AG04450 (cell line): ENCODE measurements around the gene AQP6. TPM values are rescaled to one million over a fixed set of nuclear protein-coding genes. Genes with fewer than 3 reads are reported as not detected.

Source experiments
- CTCF ChIA-PET: fragments of 300-600, 350-600 bp; formaldehyde crosslinking; extraction: SDS; loops from one replicate; lab custom pipeline; 2022; ENCODE audit warnings: antibody characterized with exemption, inconsistent platforms; lab: Charles Lee
- POLR2A ChIA-PET: fragments of 350-600 bp; formaldehyde crosslinking; extraction: SDS; loops from one replicate; lab custom pipeline; 2021; ENCODE audit warnings: antibody characterized with exemption, inconsistent platforms; lab: Yijun Ruan, JAX
- DNase-seq: peaks from one replicate; pipeline ENCODE4 v3.0.0-alpha.2; 2011; ENCODE audit warnings: low read depth, low spot score
- H3K27ac ChIP-seq: one replicate; pipeline ENCODE4 v1.5.1; 2012; ENCODE audit warnings: low read depth, low read length, control low read depth
- H3K27me3 ChIP-seq: one replicate; pipeline ENCODE4 v1.6.0; 2012; ENCODE audit warnings: low read length; ENCODE audit not compliant: control insufficient read depth, insufficient read depth
- H3K4me3 ChIP-seq: 2 replicates; pipeline ENCODE4 v1.5.1; 2011; ENCODE audit warnings: mild to moderate bottlenecking, low read depth, low read length, control low read depth
- H3K9me3 ChIP-seq: 2 replicates; pipeline ENCODE4 v1.5.1; 2012; ENCODE audit warnings: low read length; ENCODE audit not compliant: control insufficient read depth, insufficient read depth
- CTCF ChIP-seq: IDR thresholded peaks from 2 replicates; pipeline ENCODE4 v1.5.1; 2011; ENCODE audit warnings: low read depth, low read length, control low read depth, inconsistent platforms
- polyA plus RNA-seq: library from polyadenylated mRNA; depleted of rRNA; stranded (reverse); fragments of >200 nt; gene quantifications from 2 replicates; pipeline ENCODE4 v1.2.3, GENCODE V29; 2011

The AQP6 gene
- polyA plus RNA-seq, 1 experiment = not detected

GRCh38 chr12:50005175-50005574 lies 32.4 kb downstream of the AQP6 start:
- CTCF ChIA-PET = interaction anchor here (0.5 to 3.6 kb wide), 5 partner anchors 31 to 264 kb away, joined by 3 to 15 read pairs (median 11); partner anchors contain the start of gene TMBIM6

GRCh38 chr12:50006280-50006679 lies 33.5 kb downstream of the AQP6 start:
- H3K27me3 ChIP-seq = no peaks in the 10 kb centered on the region
- H3K9me3 ChIP-seq = no peaks in the 10 kb centered on the region
- no peak for TF ChIP-seq CTCF
- CTCF ChIA-PET = interaction anchor here (1.2 to 3.6 kb wide), 2 partner anchors 32 to 33 kb away, joined by 4 to 15 read pairs; no protein-coding TSS in a partner anchor
- no peak overlapping the region for H3K4me3 ChIP-seq
- DNase-seq = no peak
- H3K27ac ChIP-seq = no peak overlapping the region
- POLR2A ChIA-PET = no interaction called here

More at GRCh38 chr12:50005175-50005574, 32.4 kb downstream of the AQP6 start:
- no peaks in the 10 kb centered on the region for H3K27me3 ChIP-seq
- POLR2A ChIA-PET = no interaction called here
- H3K9me3 ChIP-seq = no peaks in the 10 kb centered on the region
- no peak overlapping the region for H3K4me3 ChIP-seq
- no peak for TF ChIP-seq CTCF
- no peak overlapping the region for H3K27ac ChIP-seq
- no peak for DNase-seq

- Histone ChIP-seq H3K27ac (no peak overlapping the region), H3K9me3 (no peaks in the 10 kb centered on the region), H3K4me3 (no peak overlapping the region), H3K27me3 (no peaks in the 10 kb centered on the region)
- no peak for TF ChIP-seq CTCF
- no peak for DNase-seq
- CTCF ChIA-PET = interaction anchor here (1.2 to 3.6 kb wide), 3 partner anchors 8 to 33 kb away, joined by 3 to 15 read pairs (median 4); no protein-coding TSS in a partner anchor
- POLR2A ChIA-PET = interaction anchor here (0.6 kb wide), 1 partner anchor 10 kb away, joined by 3 read pairs; no protein-coding TSS in a partner anchor
These were observed 34.2 kb downstream of the AQP6 start for GRCh38 chr12:50006754-50007442.

DNA sequence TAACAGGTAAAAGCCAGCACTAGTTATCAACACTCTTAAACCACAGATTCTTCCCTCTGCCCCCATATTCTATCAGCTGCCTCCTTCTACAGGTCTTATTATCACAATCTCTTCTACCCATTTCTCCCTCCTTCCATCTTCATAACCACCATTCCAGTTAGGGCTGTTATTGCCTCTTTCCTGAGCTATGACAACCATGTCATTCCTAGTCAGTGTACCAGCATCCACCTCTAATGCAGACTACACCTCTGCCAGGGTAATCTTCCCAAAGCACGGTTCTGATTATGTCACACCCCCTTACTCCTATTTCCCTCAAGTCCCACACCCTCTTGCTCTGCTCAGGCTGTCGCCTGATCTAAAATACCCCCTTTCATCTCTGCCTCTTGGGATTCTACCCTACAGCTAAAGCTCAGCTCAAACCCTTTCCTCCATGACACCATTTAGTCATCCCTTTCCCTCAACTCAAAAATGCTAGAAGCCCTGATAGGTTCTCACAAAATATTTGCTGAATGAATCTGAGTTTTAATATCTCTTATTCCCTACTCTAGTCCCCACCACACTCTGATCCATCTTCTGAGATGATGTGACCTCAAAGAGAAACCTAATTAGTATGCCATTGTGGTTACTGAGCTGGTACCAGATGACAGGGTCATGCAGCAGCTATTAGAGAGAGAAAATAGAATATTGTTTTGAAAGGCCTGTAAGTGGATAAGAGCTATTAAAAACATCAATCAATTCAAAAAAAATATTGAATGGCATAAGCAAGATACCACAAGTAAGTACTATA lies 40.8 kb downstream of the AQP6 start:
- ChIA-PET CTCF (interaction anchor here (0.7 to 1.2 kb wide), 2 partner anchors 39 to 97 kb away, joined by 3 to 6 read pairs; no protein-coding TSS in a partner anchor), POLR2A (no interaction called here)
- no peak for TF ChIP-seq CTCF
- no peak for DNase-seq
- no peak overlapping the region for H3K27ac ChIP-seq
- no peaks in the 10 kb centered on the region for H3K9me3 ChIP-seq
- no peak overlapping the region for H3K4me3 ChIP-seq
- H3K27me3 ChIP-seq = no peaks in the 10 kb centered on the region
